ENCODE results near the gene DOK3. TPM values are rescaled to one million over a fixed set of nuclear protein-coding genes. Genes with fewer than 3 reads are reported as not detected.

Gene DOK3
- total and polyA plus RNA-seq, 2 of the 13 experiments (the other 11 are each of a cell fraction or from before 2014, with no cell fraction given), result 1.4 to 1.5 TPM

- in situ Hi-C loops (cut with HindIII; ENCODE audit: extremely low pct_ligation_motif_present, low pct_unique_long_range_greater_than_20kb), result no loop called here
- H3K4me1 ChIP-seq (ENCODE audit: insufficient read depth, low read length), result peaks cover 38% of the 10 kb centered on the region
- no TSS peak for BruUV-seq (replicated peaks)
- H3K4me2 ChIP-seq (ENCODE audit: low read depth, low read length), result no peak overlapping the region
- no peak overlapping the region for H2AFZ ChIP-seq (ENCODE audit: low read length)
- peaks cover 8 to 11% of the 10 kb centered on the region in 2 experiments; a peak in 2 of 5 replicates for H3K36me3 ChIP-seq (replicated peaks in 1 of 2; ENCODE audit: control insufficient read depth in 1 of 2, insufficient read depth in 2 of 2, low read length in 2 of 2)
- no peak overlapping the region for H3K4me3 ChIP-seq (replicated peaks in 1 of 3; ENCODE audit: insufficient read depth in 1 of 3, low read depth in 2 of 3, low read length in 3 of 3)
- no peak overlapping the region for H3K27ac ChIP-seq (ENCODE audit: extremely low read length, insufficient read depth, low read length)
- intact Hi-C loops (cut with micrococcal nuclease; ENCODE audit: unreplicated experiment), result no loop called here
- DNase-seq (ENCODE audit: low spot score), result no peak
- H3K27me3 ChIP-seq (ENCODE audit: control insufficient read depth in 1 of 2, insufficient read depth in 2 of 2, low read length in 2 of 2), result peaks cover 0 to 9% of the 10 kb centered on the region in 2 experiments; a peak in 2 of 5 replicates
- H3K9me3 ChIP-seq (ENCODE audit: low read length), result no peaks in the 10 kb centered on the region
- no peaks in the 10 kb centered on the region for H3K79me2 ChIP-seq (ENCODE audit: insufficient read depth, low read length)
- ChIA-PET POLR2A (interaction anchor here (2.2 kb wide), 1 partner anchor 23 kb away, joined by 4 read pairs; the partner anchor contains the start of gene DDX41), CTCF (ENCODE audit: low intra/inter-chr PET ratio, low total read pairs) (interaction anchor here (1.3 to 1.4 kb wide), 2 partner anchors 7 to 38 kb away, joined by 3 to 4 read pairs; no protein-coding TSS in a partner anchor)
- H3K9ac ChIP-seq (ENCODE audit: insufficient read depth, low read depth, low read length), result no peak overlapping the region
- TF ChIP-seq GMEB1 (CRISPR knock-in tag; IDR thresholded peaks at IDR 0.05; ENCODE audit: borderline replicate concordance) (no peak), MEF2D (CRISPR knock-in tag; IDR thresholded peaks at IDR 0.05) (no peak), GLMP (CRISPR knock-in tag; IDR thresholded peaks at IDR 0.05; ENCODE audit: borderline replicate concordance) (no peak), ZNF768 (CRISPR knock-in tag; IDR thresholded peaks at IDR 0.05) (peak; percentile 88)
- FAIRE-seq, result no peak
- WGBS (ENCODE audit: low lambda C conversion rate), result 88% methylated on average over 4 of the region's 5 CpGs
- no peak for ATAC-seq
- peaks cover 15% of the 10 kb centered on the region; the same call in 1 of the 2 replicates for H4K20me1 ChIP-seq (ENCODE audit: insufficient read depth, low read length)
Measured at GRCh38 chr5:177493795-177494345, 15.8 kb downstream of the DOK3 start.
